ENCODE data around the gene ABHD14A.
"Not testable (repeated sequence)": the region's sequence is repeated elsewhere in the genome, so short reads cannot be mapped to it uniquely, and the experiment has no call there.

ABHD14A gene
- total RNA-seq: 1.4 to 5.4 (median 2.7) reads per million in 9 experiments

DNA sequence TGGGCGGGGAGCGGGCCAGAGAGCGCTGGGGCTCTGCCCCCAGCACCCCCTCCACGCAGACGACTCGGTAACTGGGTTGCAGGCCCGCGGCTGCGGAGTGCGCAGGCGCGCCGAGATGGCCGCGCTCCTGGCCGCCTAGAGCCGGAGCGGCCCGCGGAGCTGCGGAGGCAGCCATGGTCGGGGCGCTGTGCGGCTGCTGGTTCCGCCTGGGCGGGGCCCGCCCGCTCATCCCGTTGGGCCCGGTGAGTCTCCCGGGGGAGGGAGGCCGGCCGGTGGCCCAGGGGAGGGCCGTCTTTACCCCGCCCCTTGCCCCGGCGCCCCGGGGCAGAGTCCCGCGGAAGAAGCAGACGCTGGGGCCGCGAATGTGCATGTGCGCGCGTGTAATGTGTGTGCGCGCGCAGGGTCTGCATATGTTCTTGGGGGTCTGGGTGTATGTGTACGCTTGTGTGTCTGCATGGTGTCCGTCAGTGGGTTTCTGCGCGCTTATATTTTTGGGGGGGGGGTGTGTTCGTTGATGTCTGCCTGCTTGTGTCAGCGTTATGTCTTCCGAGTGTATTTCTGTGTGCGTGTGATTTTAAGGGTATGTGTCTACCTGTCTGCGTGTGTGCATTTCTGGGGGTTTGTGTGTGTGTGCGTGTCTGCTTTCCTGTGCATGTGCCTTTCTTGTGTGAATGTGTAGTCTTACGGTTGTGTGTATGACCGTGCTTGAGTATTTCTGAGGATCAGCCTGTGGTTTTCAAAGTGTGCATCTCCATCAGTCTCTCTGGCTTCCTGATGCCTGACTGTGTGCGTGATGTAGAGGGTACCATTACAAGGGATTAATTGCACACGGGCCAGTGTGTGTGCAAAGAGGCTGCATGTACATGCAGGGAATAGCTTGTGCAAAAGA is at the start of gene ABHD14A:
Gene ABHD14A, plus strand, starts transcription at position 102 of the 889 bp plus-strand sequence. Its CDS starts 72 bp downstream, at position 174.
- Mint-ChIP-seq H3K36me3 (ENCODE audit: insufficient read depth) (peaks cover 11% of the 10 kb centered on the region), H3K27me3 (no peaks in the 10 kb centered on the region), H3K4me3 (peak within 1 kb of the TSS; percentile 88 to 95), H3K27ac (peak within 1 kb of the TSS; percentile 94), H3K4me1 (ENCODE audit: low read depth in 2 of 2) (peaks cover 28 to 29% of the 10 kb centered on the region in 2 donors), H3K9me3 (no peaks in the 10 kb centered on the region)
- ATAC-seq (replicated peaks) (peak; percentile 75), DNase-seq (peak; percentile 58 to 72 (median 65))

DNA sequence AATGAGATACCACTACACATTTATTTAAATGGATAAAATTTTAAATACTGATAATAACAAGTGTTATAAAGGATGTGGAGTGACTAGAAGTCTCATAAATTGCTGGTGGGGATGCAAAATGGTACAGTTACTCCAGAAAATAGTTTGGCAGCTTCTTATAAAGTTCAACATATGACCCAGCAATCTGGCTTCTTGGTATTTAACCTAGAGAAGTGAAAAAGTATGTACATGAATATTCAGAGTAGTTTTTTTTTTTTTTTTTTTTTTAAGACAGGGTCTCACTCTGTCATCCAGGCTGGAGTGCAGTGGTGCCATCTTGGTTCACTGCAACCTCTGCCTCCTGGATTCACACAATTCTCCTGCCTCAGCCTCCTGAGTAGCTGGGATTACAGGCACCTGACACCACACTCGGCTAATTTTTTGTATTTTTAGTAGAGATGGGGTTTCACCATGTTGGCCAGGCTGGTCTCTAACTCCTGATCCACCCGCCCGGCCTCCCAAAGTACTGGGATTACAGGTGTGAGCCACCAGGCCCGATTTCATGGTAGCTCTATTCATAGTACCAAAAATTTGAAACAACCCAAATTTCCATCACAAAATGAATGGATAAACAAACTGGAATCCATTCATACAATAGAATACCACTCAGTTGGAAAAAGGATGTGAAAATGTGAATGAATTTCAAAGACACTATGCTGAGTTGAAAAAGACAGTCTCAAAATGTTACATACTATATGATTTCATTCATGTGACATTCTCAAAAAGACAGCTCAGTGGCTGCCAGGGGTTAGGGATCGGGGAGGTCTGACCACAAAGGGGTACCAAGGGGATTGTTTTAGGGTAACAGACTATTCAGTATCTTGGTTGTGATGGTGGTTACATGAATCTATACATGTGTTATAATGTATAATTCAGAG is 47.5 kb upstream of the ABHD14A start:
- Mint-ChIP-seq H3K4me3 (no peak overlapping the region), H3K27ac (no peak overlapping the region), H3K9me3 (no peaks in the 10 kb centered on the region), H3K4me1 (ENCODE audit: low read depth in 2 of 2) (no peaks in the 10 kb centered on the region), H3K36me3 (ENCODE audit: insufficient read depth) (no peaks in the 10 kb centered on the region), H3K27me3 (peaks cover 0 to 3% of the 10 kb centered on the region in 2 donors)
- no peak for ATAC-seq (replicated peaks)
- DNase-seq: no peak

DNA sequence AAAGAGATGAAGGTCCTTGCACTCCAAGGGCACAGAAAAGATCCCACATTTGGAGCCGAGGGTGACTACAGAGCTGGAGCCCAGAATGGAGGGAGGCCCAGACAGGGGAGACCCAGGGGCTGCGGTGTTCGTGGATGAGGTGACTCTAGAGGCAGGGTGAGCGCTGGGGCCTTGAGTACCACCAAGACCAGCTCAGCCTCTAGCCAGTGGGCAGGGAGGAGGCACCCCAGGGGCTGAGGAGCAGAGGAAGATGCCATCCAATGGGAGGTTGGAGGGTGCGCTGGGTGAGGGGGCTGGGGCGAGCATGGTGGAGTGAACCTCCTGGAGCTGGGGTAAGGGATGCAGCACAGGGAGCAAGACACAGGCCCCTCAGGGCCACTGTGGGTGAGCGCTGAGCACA is 46.4 kb upstream of the ABHD14A start:
- no peaks in the 10 kb centered on the region for H3K4me1 Mint-ChIP-seq (ENCODE audit: low read depth in 2 of 2)
- H3K27me3 Mint-ChIP-seq: no peaks in the 10 kb centered on the region
- no peaks in the 10 kb centered on the region for H3K36me3 Mint-ChIP-seq (ENCODE audit: insufficient read depth)
- H3K9me3 Mint-ChIP-seq: no peaks in the 10 kb centered on the region
- peak overlapping the region in 1 of 2 donors; percentile 82 for H3K27ac Mint-ChIP-seq
- H3K4me3 Mint-ChIP-seq: no peak overlapping the region
- ATAC-seq (replicated peaks): no peak
- no peak for DNase-seq

DNA sequence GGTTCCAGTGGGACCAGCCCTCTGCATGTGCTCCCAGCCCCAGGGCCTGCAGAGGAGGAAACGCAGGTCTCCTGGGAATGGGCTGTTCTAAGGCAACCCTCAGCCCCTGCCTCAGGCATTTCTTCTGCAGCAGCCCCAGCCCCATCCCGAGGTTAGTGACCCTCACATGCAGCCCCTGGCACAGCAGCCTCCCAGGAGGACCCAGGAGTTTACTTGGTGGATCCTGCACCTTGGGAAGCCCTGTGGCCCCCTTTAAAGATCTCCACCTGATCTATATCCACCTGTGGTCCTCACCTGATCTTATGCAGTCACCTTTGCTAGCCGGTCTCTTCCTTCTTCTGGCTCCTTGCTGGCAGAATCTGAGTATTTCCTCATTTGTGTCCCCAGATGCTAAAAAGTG is 45.9 kb upstream of the ABHD14A start:
- not testable (repeated sequence) for H3K27ac Mint-ChIP-seq; ATAC-seq (replicated peaks); H3K4me3 Mint-ChIP-seq; H3K9me3 Mint-ChIP-seq; DNase-seq; H3K36me3 Mint-ChIP-seq (ENCODE audit: insufficient read depth); H3K4me1 Mint-ChIP-seq (ENCODE audit: low read depth in 2 of 2); H3K27me3 Mint-ChIP-seq

DNA sequence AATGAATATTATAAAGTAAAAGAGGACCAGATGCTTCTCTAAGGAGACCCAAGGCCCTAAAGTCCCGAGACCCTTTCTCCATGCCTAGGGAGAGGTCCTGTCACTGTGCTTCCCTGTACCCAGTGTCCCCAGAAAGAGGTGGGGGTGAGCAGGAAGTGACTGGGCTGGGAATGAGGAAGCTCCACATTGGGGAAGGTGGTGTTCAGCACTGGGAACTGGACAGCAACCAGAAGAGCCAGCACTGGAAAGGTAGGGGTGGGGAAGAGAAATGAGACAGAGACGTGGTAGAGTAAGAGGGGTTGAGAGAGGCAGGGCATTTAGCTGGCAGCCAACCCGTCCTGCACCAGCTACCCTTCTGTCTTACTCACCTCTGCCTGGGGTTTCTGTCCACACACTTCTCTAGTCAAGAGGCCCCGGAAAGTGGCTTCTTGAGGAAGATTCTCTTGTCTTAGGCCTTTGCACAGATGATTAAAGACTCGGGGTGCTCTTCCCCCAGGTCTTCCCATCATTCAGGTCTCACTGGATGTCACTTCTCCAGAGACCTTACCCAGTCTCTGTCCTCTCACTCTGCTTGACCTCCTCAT is 45.4 kb upstream of the ABHD14A start:
- no peak overlapping the region for H3K4me3 Mint-ChIP-seq
- DNase-seq (no peak), ATAC-seq (replicated peaks) (no peak)
- H3K9me3 Mint-ChIP-seq: no peaks in the 10 kb centered on the region
- no peak overlapping the region for H3K27ac Mint-ChIP-seq
- no peaks in the 10 kb centered on the region for H3K27me3 Mint-ChIP-seq
- H3K36me3 Mint-ChIP-seq (ENCODE audit: insufficient read depth): peaks cover 3% of the 10 kb centered on the region
- H3K4me1 Mint-ChIP-seq (ENCODE audit: low read depth in 2 of 2): no peaks in the 10 kb centered on the region

DNA sequence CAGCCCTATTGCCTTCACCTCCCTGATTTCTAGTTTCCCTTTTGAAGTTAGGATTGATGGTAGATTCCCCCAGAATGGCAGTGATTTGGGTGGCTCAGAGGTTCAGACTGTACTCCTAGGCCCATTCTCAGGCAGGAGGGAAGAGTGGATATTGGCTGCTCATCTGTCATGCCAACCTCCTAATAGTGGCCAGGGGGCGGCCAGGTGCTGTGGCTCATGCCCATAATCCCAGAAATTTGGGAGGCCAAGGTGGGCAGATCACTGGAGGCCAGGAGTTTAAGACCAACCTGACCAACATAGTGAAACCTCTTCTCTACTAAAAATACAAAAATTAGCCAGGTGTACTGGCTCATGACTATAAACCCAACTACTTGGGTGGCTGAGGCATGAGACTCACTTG is 44.4 kb upstream of the ABHD14A start:
- no peaks in the 10 kb centered on the region for H3K4me1 Mint-ChIP-seq (ENCODE audit: low read depth in 2 of 2)
- H3K9me3 Mint-ChIP-seq: no peaks in the 10 kb centered on the region
- no peak for DNase-seq
- no peak overlapping the region for H3K4me3 Mint-ChIP-seq
- no peaks in the 10 kb centered on the region for H3K27me3 Mint-ChIP-seq
- ATAC-seq (replicated peaks): no peak
- no peak overlapping the region for H3K27ac Mint-ChIP-seq
- peaks cover 8% of the 10 kb centered on the region for H3K36me3 Mint-ChIP-seq (ENCODE audit: insufficient read depth)

DNA sequence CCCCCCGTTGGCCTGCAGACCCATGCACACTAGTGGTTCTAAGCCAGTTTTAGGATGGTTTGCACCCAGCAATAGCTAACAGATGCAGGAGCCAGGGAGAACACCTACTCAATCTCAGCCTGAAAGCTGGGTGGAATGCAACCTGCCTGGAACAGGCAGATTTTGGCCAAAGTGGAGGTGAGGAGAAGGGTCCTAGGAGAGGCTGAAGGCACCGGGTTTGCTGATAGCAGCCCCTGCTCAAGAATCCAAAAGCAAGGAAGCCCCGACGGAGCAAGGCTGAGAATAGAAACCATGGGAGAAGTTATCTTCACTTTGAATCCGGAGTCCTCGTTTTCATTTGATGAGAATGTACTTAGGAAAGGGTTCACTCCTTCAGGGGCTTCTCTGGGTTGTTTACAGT is 43.1 kb upstream of the ABHD14A start:
- ATAC-seq (replicated peaks) (no peak), DNase-seq (no peak)
- Mint-ChIP-seq H3K4me3 (no peak overlapping the region), H3K36me3 (ENCODE audit: insufficient read depth) (peaks cover 14% of the 10 kb centered on the region), H3K27ac (no peak overlapping the region), H3K4me1 (ENCODE audit: low read depth in 2 of 2) (no peaks in the 10 kb centered on the region), H3K27me3 (no peaks in the 10 kb centered on the region), H3K9me3 (no peaks in the 10 kb centered on the region)

DNA sequence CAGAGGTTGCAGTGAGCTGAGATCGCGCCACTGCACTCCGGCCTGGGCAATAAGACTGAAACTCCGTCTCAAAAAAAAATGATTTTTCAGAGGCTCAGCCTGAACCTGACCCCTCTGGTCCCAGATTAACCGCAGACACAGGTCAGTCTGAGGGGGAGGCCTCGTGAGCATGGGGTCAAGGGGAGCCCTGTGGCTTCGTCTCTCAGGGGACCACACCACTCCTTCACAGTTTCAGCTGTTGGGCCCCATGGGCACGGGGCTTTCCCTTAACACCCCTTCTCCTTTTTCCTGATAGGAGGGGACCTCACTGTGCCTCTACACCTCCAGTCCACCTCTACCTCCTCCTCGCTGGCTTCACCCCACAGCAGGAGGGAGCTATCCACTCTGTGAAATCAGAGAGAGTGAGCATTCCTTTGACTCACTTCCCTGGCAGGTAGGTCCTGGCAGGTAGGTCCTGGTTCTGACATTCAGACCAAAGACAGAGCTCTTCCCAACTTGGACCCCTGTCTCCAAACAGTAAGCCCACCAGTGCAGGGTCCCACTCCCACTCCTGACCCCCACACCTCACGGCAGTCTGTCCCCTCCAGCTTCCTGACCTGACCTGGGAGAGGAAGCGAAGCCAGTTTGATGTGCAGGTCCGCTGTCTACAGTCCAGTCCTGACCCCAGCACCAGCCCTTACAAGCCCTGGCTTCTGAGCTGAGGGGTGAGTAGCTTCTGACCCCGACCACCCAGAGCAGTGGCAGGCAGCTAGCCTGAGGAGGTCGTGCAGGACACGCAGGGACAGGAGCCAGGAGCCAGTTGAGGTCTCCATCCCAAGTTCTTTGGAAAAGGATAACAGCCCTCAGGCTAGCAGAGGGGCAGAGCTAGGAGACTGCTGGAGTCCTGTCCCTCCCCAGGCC is 42.1 kb upstream of the ABHD14A start:
- Mint-ChIP-seq H3K27me3 (no peaks in the 10 kb centered on the region), H3K4me3 (no peak overlapping the region), H3K9me3 (no peaks in the 10 kb centered on the region), H3K4me1 (ENCODE audit: low read depth in 2 of 2) (no peaks in the 10 kb centered on the region), H3K36me3 (ENCODE audit: insufficient read depth) (peaks cover 19% of the 10 kb centered on the region), H3K27ac (peak overlapping the region in 1 of 2 donors; percentile 60)
- DNase-seq (no peak), ATAC-seq (replicated peaks) (no peak)

DNA sequence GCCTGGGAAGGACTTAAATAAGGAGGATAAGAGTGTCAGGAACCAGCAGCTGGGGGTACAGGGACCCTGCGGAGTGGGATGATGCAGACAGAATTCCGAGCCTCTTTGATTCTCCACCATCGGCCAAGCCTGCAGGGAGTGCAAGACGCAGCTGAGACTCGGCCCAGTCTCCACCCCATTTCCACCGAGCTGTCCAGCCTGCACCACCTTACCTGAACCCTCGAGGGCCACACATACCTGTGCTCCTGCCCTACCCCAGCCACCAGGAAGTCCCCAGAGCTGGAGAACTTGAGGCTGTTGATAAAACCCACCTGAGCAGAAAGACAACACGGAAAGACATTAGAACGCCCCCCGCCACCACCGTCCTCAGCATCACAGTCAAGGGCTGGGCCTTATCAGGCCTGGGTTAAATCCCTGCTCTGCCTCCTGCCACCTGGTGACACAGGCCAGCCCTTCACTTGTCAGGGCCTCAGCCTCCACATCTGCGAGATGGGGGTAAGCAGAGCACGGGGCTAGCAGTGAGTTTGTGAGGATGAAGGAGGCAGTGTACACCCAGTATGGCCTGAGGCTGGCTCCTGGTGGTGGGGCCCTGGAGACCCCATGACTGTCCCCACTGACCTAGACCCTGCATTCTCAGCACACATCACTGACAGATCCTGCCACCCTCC is 41.3 kb upstream of the ABHD14A start:
- Mint-ChIP-seq H3K4me3 (no peak overlapping the region), H3K9me3 (no peaks in the 10 kb centered on the region), H3K36me3 (ENCODE audit: insufficient read depth) (peaks cover 21% of the 10 kb centered on the region), H3K27ac (no peak overlapping the region), H3K4me1 (ENCODE audit: low read depth in 2 of 2) (no peaks in the 10 kb centered on the region), H3K27me3 (no peaks in the 10 kb centered on the region)
- ATAC-seq (replicated peaks) (no peak), DNase-seq (no peak)

DNA sequence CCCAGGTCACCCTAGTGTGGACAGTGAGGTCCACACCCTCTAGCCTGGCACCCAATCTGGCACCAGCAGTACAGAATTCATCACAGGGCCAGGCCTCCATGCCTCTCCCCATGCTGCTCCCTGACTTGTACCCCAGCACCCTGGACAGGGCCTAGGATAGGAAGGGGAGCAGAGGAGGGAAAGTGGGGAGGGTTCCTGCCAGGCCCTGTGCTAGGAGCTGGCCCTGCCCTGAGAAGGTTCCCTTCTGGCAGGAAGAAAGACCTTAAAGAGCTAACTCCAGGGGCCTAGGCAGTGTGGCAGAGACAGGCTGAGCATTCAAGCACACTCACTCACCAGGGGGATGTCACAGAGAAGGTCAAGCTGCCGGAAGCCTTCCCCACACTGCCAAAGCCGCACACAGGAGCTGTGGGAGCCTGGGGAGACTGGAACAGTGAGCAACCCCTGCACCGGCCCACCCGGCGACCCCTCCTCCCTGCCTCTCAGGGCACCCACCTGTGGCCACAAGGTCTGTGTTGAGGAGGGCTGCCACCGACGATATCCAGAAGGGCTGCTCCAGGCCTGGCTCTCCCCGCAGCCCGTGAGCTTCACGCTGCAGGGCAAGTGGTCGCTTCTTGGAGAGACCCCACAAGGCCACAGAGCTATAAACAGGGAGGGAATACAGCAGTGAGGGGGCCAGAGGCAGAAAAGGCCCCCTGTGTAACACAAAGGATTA is 40.6 kb upstream of the ABHD14A start:
- DNase-seq (no peak), ATAC-seq (replicated peaks) (no peak)
- no peaks in the 10 kb centered on the region for H3K27me3 Mint-ChIP-seq
- no peaks in the 10 kb centered on the region for H3K9me3 Mint-ChIP-seq
- H3K27ac Mint-ChIP-seq: no peak overlapping the region
- H3K4me3 Mint-ChIP-seq: no peak overlapping the region
- peaks cover 4 to 5% of the 10 kb centered on the region in 2 donors for H3K4me1 Mint-ChIP-seq (ENCODE audit: low read depth in 2 of 2)
- peaks cover 21% of the 10 kb centered on the region for H3K36me3 Mint-ChIP-seq (ENCODE audit: insufficient read depth)

DNA sequence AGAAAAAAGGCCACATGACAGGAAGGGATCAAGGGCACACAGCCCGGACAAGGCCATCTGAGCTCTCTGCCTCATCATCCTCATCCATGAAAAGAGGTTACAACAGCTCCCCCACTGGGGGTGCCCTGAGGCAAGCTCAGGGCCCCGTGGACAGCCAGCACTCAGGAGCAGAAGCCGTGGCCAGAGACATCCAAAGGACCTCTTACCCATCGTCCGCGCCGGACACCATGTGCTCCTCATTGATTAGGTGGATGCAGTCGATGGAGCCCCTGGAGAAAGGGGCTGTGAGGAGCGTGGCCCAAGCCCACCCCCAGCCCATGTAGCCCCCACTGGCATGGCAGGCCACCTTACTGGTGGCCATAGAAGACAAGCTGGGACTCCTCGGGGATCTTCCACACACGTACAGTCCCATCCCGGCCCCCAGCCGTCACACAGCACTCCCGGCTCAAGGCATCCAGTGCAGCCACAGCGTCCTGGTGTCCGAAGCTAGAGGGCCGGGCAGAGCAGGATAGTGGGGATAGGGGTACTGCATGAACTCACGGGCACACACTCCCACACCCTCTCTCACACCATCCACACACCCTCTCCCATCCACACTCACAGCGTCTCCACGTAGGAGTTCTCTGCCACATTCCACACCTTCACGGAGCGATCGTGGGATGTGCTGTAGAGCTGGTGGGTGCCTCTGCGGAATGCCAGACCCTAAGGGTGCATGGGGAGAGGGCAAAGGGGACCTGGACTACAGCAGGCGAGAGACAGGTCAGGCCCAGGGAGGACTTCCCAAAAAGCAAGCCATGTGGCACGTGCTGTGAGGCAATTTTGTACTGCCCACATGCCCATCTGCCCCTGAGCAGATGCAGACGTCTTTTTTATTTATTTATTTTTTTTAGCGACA is 39.6 kb upstream of the ABHD14A start:
- H3K27me3 Mint-ChIP-seq: no peaks in the 10 kb centered on the region
- ATAC-seq (replicated peaks) (no peak), DNase-seq (no peak)
- H3K4me1 Mint-ChIP-seq (ENCODE audit: low read depth in 2 of 2): peaks cover 6 to 9% of the 10 kb centered on the region in 2 donors
- peaks cover 21% of the 10 kb centered on the region for H3K36me3 Mint-ChIP-seq (ENCODE audit: insufficient read depth)
- H3K4me3 Mint-ChIP-seq: no peak overlapping the region
- no peak overlapping the region for H3K27ac Mint-ChIP-seq
- no peaks in the 10 kb centered on the region for H3K9me3 Mint-ChIP-seq

Data from effector memory CD8-positive, alpha-beta T cell (primary cell).